H9 (cell line): ENCODE measurements around the gene FRZB. TPM values are rescaled to one million over a fixed set of nuclear protein-coding genes. Genes with fewer than 3 reads are reported as not detected.

Source experiments
- DNase-seq: peaks from one replicate; pipeline ENCODE4 v3.0.0-alpha.2; 2017
- H2AFZ ChIP-seq: one replicate; pipeline ENCODE4 v1.6.1; 2013; ENCODE audit warnings: mild to moderate bottlenecking, low read length, control low read depth, moderate library complexity
- H2AK5ac ChIP-seq: 2 replicates; pipeline ENCODE4 v1.6.1; 2013; ENCODE audit warnings: low read length, control low read depth, mixed read lengths; ENCODE audit not compliant: insufficient read length
- H2BK120ac ChIP-seq: one replicate; pipeline ENCODE4 v1.6.1; 2013; ENCODE audit warnings: low read depth, mild to moderate bottlenecking, low read length, control low read depth, inconsistent platforms; ENCODE audit not compliant: poor library complexity, severe bottlenecking
- H2BK12ac ChIP-seq: 2 replicates; pipeline ENCODE4 v1.6.1; 2013; ENCODE audit warnings: low read length, control low read depth, mixed read lengths, low read depth; ENCODE audit not compliant: insufficient read length
- H2BK15ac ChIP-seq: 2 replicates; pipeline ENCODE4 v1.6.1; 2013; ENCODE audit warnings: low read depth, low read length, control low read depth
- H2BK20ac ChIP-seq: one replicate; pipeline ENCODE4 v1.6.1; 2013; ENCODE audit warnings: low read depth, mild to moderate bottlenecking, low read length, control low read depth, inconsistent platforms; ENCODE audit not compliant: poor library complexity, severe bottlenecking
- H2BK5ac ChIP-seq: 2 replicates; pipeline ENCODE4 v1.6.1; 2013; ENCODE audit warnings: low read length, control low read depth, mixed read lengths; ENCODE audit not compliant: insufficient read length
- H3K14ac ChIP-seq: 2 replicates; pipeline ENCODE4 v1.6.1; 2013; ENCODE audit warnings: low read length, control low read depth; ENCODE audit not compliant: insufficient read depth
- H3K18ac ChIP-seq: 2 replicates; pipeline ENCODE4 v1.6.1; 2013; ENCODE audit warnings: low read depth, mild to moderate bottlenecking, mixed read lengths, low read length, control low read depth; ENCODE audit not compliant: insufficient read length
- H3K23ac ChIP-seq: 2 replicates; pipeline ENCODE4 v1.6.1; 2013; ENCODE audit warnings: low read length, control low read depth, mixed read lengths, low read depth; ENCODE audit not compliant: insufficient read length
- H3K23me2 ChIP-seq: 2 replicates; pipeline ENCODE4 v1.6.1; 2013; ENCODE audit warnings: low read depth, mild to moderate bottlenecking, mixed read lengths, low read length, control low read depth; ENCODE audit not compliant: insufficient read length, poor library complexity, severe bottlenecking
- H3K27ac ChIP-seq: 2 replicates; pipeline ENCODE4 v1.5.1; 2013; ENCODE audit warnings: low read length, control low read depth, mixed read lengths, low read depth; ENCODE audit not compliant: insufficient read length
- H3K27me3 ChIP-seq: 2 replicates; pipeline ENCODE4 v1.6.1; 2013; ENCODE audit warnings: low read length, control low read depth, inconsistent platforms; ENCODE audit not compliant: insufficient read depth
- H3K4ac ChIP-seq: 2 replicates; pipeline ENCODE4 v1.6.1; 2013; ENCODE audit warnings: low read depth, mild to moderate bottlenecking, control low read depth, inconsistent platforms, low read length, moderate library complexity
- H3K4me1 ChIP-seq: 2 replicates; pipeline ENCODE4 v1.6.1; 2013; ENCODE audit warnings: low read length, control low read depth, inconsistent platforms; ENCODE audit not compliant: insufficient read depth
- H3K4me2 ChIP-seq: 2 replicates; pipeline ENCODE4 v1.6.1; 2013; ENCODE audit warnings: low read length, control low read depth, mixed read lengths; ENCODE audit not compliant: insufficient read length, insufficient read depth
- H3K56ac ChIP-seq: 2 replicates; pipeline ENCODE4 v1.6.1; 2013; ENCODE audit warnings: low read depth, mild to moderate bottlenecking, mixed read lengths, low read length, control low read depth; ENCODE audit not compliant: insufficient read length
- H3K79me1 ChIP-seq: 2 replicates; pipeline ENCODE4 v1.6.1; 2013; ENCODE audit warnings: low read depth, mild to moderate bottlenecking, moderate library complexity, low read length, control low read depth, inconsistent platforms; ENCODE audit not compliant: insufficient read depth, poor library complexity, severe bottlenecking
- H3K79me2 ChIP-seq: 2 replicates; pipeline ENCODE4 v1.6.1; 2013; ENCODE audit warnings: low read length, control low read depth, inconsistent platforms; ENCODE audit not compliant: insufficient read depth
- H3K9ac ChIP-seq: 2 replicates; pipeline ENCODE4 v1.6.1; 2013; ENCODE audit warnings: low read length, control low read depth, mixed read lengths; ENCODE audit not compliant: insufficient read length; ENCODE audit errors: extremely low read depth
- H3K9me3 ChIP-seq: one replicate; pipeline ENCODE4 v1.6.1; 2013; ENCODE audit warnings: low read depth, low read length, inconsistent platforms; ENCODE audit not compliant: control insufficient read depth
- H3T11ph ChIP-seq: one replicate; pipeline ENCODE4 v1.6.1; 2013; ENCODE audit warnings: mild to moderate bottlenecking, low read length, control low read depth, inconsistent platforms
- H4K20me1 ChIP-seq: one replicate; pipeline ENCODE4 v1.6.1; 2013; ENCODE audit not compliant: control insufficient read depth, insufficient read length, insufficient read depth
- H4K5ac ChIP-seq: 2 replicates; pipeline ENCODE4 v1.6.1; 2013; ENCODE audit warnings: low read depth, mild to moderate bottlenecking, mixed read lengths, low read length, control low read depth; ENCODE audit not compliant: insufficient read length
- H4K8ac ChIP-seq: replicated peaks from 2 replicates; pipeline ENCODE4 v1.6.1; 2013; ENCODE audit warnings: low read length, control low read depth, mixed read lengths, low read depth; ENCODE audit not compliant: insufficient read length
- H4K91ac ChIP-seq: 2 replicates; pipeline ENCODE4 v1.6.1; 2013; ENCODE audit warnings: low read depth, mild to moderate bottlenecking, moderate library complexity, mixed read lengths, low read length, control low read depth; ENCODE audit not compliant: insufficient read length
- H3K27ac Mint-ChIP-seq, 3 experiments: 2 replicates in 2 of 3; 3 replicates in 1 of 3; pipeline ENCODE4 v1.8.0; 2020 to 2021; ENCODE audit warnings: mixed read lengths in 3 of 3, mild to moderate bottlenecking in 1 of 3, moderate library complexity in 1 of 3
- H3K27me3 Mint-ChIP-seq: 2 replicates; pipeline ENCODE4 v1.8.0; 2021; ENCODE audit warnings: low read depth, mild to moderate bottlenecking, moderate library complexity, mixed read lengths
- H3K36me3 Mint-ChIP-seq, 3 experiments: 2 replicates in 2 of 3; 3 replicates in 1 of 3; pipeline ENCODE4 v1.8.0; 2020 to 2021; ENCODE audit warnings: low read depth in 3 of 3, mixed read lengths in 3 of 3; ENCODE audit not compliant: insufficient read depth in 1 of 3
- H3K4me1 Mint-ChIP-seq, 2 experiments: 2 replicates each; pipeline ENCODE4 v1.8.0; 2020; ENCODE audit warnings: mixed read lengths in 2 of 2
- H3K4me3 Mint-ChIP-seq, 2 experiments: 2 replicates in 1 of 2; 3 replicates in 1 of 2; pipeline ENCODE4 v1.8.0; 2020 to 2021; ENCODE audit warnings: mild to moderate bottlenecking in 2 of 2, mixed read lengths in 2 of 2, moderate library complexity in 1 of 2
- H3K9me3 Mint-ChIP-seq, 2 experiments: 2 replicates in 1 of 2; 3 replicates in 1 of 2; pipeline ENCODE4 v1.8.0; 2020; ENCODE audit warnings: mild to moderate bottlenecking in 2 of 2, mixed read lengths in 2 of 2, moderate library complexity in 1 of 2
- WGBS: extraction: QIAGEN DNeasy Blood & Tissue Kit; methylation state at CpG from one replicate; pipeline ENCODE4 v1.1.7; 2013; ENCODE audit warnings: missing lambda C conversion rate, low lambda C conversion rate, mixed read lengths; ENCODE audit not compliant: insufficient read length; ENCODE audit errors: extremely low coverage; 5-methylcytosine and 5-hydroxymethylcytosine counted together
- total RNA-seq: library from RNA; stranded (reverse); gene quantifications from 2 replicates; pipeline ENCODE4 v1.2.1, GENCODE V29; 2021
- TF ChIP-seq, protein P1 (sequence below): fragments of 200-600 bp; sonication (generic); conservative IDR thresholded peaks from 3 replicates; pipeline ENCODE4 v1.8.0; 2021; ENCODE audit warnings: antibody characterized with exemption, mild to moderate bottlenecking

FRZB gene
- total RNA-seq, 1 experiment from 2014 or later, result 1.1 TPM

GRCh38 chr2:182845794-182846417, 20.5 kb downstream of the FRZB start:
- Histone ChIP-seq H4K5ac (no peak overlapping the region), H3K4me1 (no peaks in the 10 kb centered on the region), H3K23me2 (no peaks in the 10 kb centered on the region), H2AK5ac (no peak overlapping the region), H3T11ph (no peak overlapping the region), H3K14ac (no peak overlapping the region), H3K9ac (no peak overlapping the region), H3K56ac (no peak overlapping the region), H2BK20ac (no peak overlapping the region), H2BK5ac (no peak overlapping the region), H3K23ac (no peak overlapping the region), H4K8ac (no peak overlapping the region), H3K27ac (no peak overlapping the region), H3K9me3 (no peaks in the 10 kb centered on the region), H3K4ac (no peak overlapping the region), H2BK15ac (no peak overlapping the region), H3K79me2 (no peaks in the 10 kb centered on the region), H3K79me1 (no peaks in the 10 kb centered on the region), H2AFZ (no peak overlapping the region), H4K91ac (no peak overlapping the region), H2BK120ac (no peak overlapping the region), H3K18ac (no peak overlapping the region), H4K20me1 (no peaks in the 10 kb centered on the region), H3K4me2 (no peak overlapping the region), H3K27me3 (no peaks in the 10 kb centered on the region), H2BK12ac (no peak overlapping the region)
- H3K9me3 Mint-ChIP-seq, result no peaks in the 10 kb centered on the region
- H3K4me1 Mint-ChIP-seq, result 0 out of 4 replicates have a peak, but pooled peaks cover 0 to under 1% of the 10 kb centered on the region in 2 experiments
- no peaks in the 10 kb centered on the region for H3K27me3 Mint-ChIP-seq
- H3K4me3 Mint-ChIP-seq, result no peak overlapping the region
- WGBS, result no CpG with 5 or more reads among the region's 3 CpGs
- no peak for DNase-seq
- TF ChIP-seq, protein P1, sequence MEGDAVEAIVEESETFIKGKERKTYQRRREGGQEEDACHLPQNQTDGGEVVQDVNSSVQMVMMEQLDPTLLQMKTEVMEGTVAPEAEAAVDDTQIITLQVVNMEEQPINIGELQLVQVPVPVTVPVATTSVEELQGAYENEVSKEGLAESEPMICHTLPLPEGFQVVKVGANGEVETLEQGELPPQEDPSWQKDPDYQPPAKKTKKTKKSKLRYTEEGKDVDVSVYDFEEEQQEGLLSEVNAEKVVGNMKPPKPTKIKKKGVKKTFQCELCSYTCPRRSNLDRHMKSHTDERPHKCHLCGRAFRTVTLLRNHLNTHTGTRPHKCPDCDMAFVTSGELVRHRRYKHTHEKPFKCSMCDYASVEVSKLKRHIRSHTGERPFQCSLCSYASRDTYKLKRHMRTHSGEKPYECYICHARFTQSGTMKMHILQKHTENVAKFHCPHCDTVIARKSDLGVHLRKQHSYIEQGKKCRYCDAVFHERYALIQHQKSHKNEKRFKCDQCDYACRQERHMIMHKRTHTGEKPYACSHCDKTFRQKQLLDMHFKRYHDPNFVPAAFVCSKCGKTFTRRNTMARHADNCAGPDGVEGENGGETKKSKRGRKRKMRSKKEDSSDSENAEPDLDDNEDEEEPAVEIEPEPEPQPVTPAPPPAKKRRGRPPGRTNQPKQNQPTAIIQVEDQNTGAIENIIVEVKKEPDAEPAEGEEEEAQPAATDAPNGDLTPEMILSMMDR, result no peak
- H3K36me3 Mint-ChIP-seq, result no peaks in the 10 kb centered on the region
- H3K27ac Mint-ChIP-seq, result no peak overlapping the region
